GM13976 (cell line): ENCODE measurements around the gene CFAP54.

Source experiments
- DNase-seq: peaks from one replicate; pipeline ENCODE4 v3.0.0; 2012; ENCODE audit warnings: low spot score
- in situ Hi-C: fragments of 300-500 bp; cut with MboI; formaldehyde crosslinking; loops from one replicate; pipeline ENCODE4 v1.12.0; 2022; ENCODE audit warnings: low sequenced_read_pairs, mixed read lengths, inconsistent platforms; ENCODE audit not compliant: unreplicated experiment
- TF ChIP-seq, protein P1 (sequence below): IDR thresholded peaks from 2 replicates; pipeline ENCODE4 v1.5.1; 2012; ENCODE audit warnings: borderline replicate concordance, mild to moderate bottlenecking; ENCODE audit not compliant: insufficient read depth; ENCODE audit errors: extremely low read depth, missing control alignments, control extremely low read depth

The CFAP54 gene

GRCh38 chr12:96806272-96806671, 316.9 kb downstream of the CFAP54 start:
- in situ Hi-C loops, result no loop called here
- no peak for DNase-seq
- TF ChIP-seq, protein P1, sequence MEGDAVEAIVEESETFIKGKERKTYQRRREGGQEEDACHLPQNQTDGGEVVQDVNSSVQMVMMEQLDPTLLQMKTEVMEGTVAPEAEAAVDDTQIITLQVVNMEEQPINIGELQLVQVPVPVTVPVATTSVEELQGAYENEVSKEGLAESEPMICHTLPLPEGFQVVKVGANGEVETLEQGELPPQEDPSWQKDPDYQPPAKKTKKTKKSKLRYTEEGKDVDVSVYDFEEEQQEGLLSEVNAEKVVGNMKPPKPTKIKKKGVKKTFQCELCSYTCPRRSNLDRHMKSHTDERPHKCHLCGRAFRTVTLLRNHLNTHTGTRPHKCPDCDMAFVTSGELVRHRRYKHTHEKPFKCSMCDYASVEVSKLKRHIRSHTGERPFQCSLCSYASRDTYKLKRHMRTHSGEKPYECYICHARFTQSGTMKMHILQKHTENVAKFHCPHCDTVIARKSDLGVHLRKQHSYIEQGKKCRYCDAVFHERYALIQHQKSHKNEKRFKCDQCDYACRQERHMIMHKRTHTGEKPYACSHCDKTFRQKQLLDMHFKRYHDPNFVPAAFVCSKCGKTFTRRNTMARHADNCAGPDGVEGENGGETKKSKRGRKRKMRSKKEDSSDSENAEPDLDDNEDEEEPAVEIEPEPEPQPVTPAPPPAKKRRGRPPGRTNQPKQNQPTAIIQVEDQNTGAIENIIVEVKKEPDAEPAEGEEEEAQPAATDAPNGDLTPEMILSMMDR, result no peak

DNA sequence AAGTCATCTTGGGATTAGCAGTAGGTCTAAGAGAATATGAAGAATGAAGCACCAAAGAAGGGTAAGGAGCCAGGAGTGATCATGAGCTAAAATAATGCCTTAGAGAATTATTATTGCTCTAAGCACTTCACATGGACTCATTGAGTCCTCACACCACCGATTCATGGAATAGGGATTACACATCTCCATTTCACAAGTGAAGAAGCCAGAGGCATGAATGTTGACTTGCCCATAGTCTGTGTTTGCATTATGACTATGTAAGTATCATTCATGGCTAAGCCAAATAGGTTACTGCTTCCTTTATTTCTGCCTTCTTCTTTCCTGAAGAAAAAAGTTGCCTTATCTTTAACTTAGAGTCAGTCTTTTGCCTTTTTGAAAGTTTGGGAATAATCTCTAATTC, 318.4 kb downstream of the CFAP54 start:
- TF ChIP-seq, protein P1, result no peak
- no peak for DNase-seq
- in situ Hi-C loops, result no loop called here

DNA sequence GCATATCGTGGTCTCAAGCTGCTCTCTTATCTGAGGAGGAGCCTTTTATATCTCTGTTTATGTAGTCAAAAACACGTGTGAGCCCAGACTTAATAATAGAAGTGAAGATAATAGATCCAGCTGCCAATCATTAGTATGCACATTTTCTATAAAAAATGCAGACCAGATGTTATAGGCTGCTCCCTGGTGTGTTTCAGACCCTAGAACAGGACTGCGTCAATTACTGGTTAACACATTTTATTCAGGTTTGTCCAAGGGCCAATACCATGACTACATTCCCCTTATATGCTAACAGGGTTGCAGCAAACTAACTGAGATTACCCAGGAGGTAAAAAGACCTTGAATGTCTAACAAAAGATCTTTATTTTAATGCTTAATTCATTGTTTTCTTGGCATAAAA, 319.2 kb downstream of the CFAP54 start:
- TF ChIP-seq, protein P1, result no peak
- DNase-seq, result no peak
- in situ Hi-C loops, result no loop called here

DNA sequence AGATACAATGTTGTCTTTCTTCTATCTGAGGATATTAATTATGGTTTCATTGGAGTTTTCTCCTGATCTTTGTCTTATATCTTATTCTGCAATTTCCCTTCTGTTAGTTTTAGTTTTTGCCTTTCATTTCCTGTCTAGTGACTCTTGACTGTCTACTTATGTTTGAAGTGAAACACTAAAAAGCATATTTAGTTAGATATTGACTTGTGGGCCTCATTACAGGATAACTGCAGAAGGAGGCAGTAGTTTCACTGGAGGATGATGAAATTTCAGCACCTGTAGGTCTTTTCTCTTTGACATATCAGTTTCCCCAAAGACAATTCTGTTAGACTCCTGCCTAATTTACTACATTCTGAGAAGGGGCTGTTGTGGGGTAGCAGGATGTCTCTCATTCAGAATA, 320.1 kb downstream of the CFAP54 start:
- in situ Hi-C loops, result no loop called here
- TF ChIP-seq, protein P1, result no peak
- DNase-seq, result no peak

DNA sequence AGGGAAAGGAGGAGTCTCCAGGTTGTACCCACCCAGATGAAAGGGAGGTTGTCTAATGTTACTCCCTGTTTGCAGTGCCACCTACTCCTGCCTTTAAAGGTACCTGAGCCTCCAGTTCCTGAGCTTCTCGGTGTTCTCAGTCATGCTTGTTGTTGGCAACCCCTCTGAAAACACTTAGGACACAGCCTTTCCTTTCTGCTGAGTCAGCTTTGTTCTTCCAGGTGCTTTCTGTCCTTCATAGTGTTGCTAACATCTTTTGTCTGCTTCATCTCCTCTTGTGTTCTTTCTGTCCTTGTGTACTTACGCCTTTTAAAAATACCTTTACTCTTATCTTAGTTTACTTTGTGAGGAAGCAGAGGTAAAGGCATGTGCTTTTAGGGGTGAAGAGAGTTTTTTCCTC, 320.7 kb downstream of the CFAP54 start:
- DNase-seq, result no peak
- TF ChIP-seq, protein P1, result no peak
- in situ Hi-C loops, result no loop called here

DNA sequence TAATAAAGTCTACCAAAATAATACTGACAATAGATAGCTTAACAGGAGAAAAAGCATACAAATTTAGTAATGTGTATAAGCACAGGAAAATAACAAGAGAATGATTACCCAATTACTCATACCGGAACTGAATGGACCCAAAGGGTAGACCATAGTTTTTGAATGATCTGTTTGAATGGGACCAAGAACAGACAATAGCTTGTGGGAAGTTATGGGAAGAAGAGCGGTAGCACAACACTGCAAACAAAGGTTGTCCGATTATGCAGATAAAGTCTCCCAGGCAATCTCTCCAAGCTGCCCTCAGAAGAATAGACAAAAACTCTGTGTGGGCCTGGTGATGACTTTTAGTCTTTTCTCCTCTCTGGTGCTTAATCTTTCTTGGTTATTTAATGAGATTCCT, 321.1 kb downstream of the CFAP54 start:
- TF ChIP-seq, protein P1, result no peak
- in situ Hi-C loops, result no loop called here
- no peak for DNase-seq

DNA sequence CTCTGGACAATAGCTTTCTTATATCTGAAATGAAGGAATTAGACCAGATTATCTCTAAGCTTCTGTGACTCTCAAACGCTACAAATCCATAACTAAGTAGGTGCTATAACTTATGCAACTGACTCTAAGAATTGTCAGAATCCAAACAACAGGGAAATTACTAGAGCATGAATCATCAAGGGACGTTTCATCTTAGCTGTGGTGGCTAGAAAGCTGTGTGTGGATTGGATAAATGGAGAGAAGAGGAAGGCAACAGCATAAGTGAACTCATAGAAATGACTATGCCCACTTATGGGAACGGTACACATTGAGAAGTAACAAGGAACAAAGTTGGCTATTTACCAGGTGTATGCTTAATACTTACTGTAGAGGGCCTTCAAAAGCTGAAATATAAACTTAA, 321.7 kb downstream of the CFAP54 start:
- in situ Hi-C loops, result no loop called here
- DNase-seq, result no peak
- TF ChIP-seq, protein P1, result no peak
